Urothelium cell line (cell line): ENCODE data around the gene OCLN.
"Not testable (repeated sequence)": the region's sequence is repeated elsewhere in the genome, so short reads cannot be mapped to it uniquely, and the experiment has no call there.

Source experiments
- DNase-seq: peaks from one replicate; pipeline ENCODE4 v3.0.0; 2011; ENCODE audit warnings: low spot score, mixed read lengths
- FAIRE-seq: peaks from 2 replicates; lab custom pipeline; 2011; peaks lifted over from hg19 to GRCh38; lab: Jason Lieb, UNC

The OCLN gene

DNA sequence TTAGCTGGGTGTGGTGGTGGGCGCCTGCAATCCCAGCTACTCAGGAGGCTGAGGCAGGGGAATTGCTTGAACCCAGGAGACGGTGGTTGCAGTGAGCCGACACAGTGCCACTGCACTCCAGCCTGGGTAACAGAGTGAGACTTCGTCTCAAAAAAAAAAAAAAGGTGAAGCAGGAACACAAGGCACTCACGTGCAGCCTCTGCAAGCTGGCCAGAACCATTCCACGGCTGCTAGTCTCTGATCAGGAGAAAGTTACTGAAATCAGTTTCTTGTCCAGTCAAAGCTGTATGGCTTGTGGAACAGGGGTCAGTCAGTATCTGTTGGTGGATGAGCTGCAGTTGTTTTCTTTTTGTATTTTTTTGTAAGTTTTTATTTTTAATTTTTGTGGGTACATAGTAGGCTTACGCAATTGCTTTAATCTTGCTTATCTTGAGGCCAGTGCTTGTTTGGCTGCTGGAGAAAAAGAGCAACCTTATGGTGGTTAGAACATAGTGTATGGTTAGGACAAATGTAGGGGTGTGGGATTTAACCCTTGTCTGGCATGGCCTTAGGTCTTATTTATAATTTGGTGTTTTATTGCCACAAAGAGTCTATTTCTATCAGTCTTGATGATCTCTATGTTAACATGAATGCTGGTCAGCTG, 34.7 kb downstream of the OCLN start:
- no peak for FAIRE-seq
- no peak for DNase-seq

DNA sequence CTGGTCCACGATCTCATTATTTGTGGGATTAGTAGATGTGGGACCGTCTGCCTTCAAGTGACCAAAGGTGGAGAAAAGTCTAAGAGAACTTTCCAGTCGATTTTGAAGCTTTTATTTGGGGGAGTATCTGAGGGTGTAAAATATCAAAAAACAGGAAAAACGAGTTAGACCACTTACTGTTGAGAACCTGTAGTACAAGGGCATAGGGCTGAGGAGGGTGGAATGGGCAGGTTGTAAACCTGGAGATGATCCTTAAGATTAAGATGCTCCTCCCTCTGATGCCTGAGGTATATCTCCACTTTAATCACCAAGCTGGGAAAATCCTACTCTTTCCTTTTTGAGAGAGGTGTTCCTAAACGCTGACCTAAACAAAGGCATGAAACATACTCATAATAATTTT, 35.4 kb downstream of the OCLN start:
- FAIRE-seq (no peak), DNase-seq (no peak)

- FAIRE-seq (no peak), DNase-seq (no peak)
Measured at GRCh38 chr5:69528609-69529008, 36.0 kb downstream of the OCLN start.

DNA sequence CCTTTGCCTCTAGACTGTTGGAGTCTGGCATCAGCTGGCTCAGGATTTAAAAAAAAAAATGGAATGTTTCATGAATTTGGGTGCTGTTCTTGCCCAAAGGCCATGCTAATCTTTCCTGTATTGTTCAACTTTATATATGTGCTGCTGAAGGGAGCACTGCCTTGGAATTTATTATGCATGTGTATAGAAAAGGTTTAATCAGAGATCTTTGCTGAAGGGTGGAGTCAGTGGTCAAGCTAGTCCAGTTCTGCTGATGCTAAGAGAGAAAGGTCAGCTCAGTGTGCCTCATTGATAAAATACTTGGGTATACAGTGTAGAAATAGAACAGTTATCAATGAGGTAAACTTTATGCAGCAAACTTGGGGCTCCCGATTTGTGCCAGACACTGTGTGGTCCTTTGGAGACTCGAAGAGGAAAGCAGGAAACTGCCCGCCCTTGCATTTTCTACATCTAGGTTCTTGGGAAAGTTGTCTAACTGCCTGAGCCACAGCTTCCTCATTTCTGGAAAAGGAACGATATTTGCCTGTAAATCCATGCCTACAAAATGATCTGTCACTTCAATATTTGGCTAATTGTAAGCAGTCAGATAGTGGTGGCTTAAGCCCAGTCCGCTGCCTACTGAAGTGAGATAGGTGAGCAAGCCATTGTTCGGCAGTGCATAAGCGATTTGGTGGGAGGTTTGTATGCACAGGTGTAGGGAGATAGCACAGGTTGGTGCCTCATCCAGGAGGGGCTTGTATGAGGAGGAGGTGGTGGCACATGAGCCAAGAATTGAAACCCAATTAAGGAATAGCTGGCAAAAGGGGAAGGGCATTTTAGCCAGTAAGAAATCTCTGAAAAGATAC, 38.2 kb downstream of the OCLN start:
- FAIRE-seq (no peak), DNase-seq (no peak)

DNA sequence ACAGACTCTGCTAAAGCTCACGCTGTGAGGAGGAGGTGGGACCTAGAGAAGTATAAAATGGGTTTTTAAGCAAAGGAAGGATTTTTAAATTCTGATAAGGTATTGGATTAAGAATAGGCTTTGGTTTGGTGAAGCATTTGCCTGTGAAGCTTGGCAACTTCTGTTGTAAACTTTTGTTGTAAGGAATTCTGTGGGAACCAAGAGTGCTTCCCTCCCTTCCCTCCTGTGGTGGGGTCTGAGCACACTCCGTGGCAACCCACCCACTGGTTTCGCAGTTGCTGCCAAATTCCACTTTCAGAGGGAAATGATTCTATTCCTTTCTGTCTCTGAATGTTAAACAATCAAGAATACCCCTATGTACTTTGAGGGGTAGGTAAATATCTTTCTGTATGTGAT, 38.8 kb downstream of the OCLN start:
- no peak for DNase-seq
- FAIRE-seq: no peak

- DNase-seq, FAIRE-seq: not testable (repeated sequence)
Measured at GRCh38 chr5:69537911-69538310, 45.3 kb downstream of the OCLN start.

DNA sequence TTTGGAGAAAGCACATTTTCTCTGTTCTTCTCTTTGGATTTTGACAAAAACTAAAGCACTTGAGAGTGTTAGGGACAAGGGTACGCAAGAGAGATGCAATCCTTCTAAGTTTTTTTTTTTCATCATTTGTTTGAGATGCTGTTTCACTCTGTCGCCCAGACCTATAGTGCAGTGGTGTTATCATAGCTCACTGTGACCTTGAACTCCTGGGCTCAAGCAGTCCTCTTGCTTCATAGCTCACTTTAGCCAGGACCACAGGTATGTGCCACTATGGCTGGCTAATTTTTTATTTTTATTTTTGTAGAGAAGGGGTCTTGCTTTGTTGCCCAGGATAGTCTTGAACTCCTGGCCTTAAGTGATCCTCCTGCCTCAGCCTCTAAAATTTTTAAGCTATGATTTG, 46.1 kb downstream of the OCLN start:
- not testable (repeated sequence) for DNase-seq, FAIRE-seq

GRCh38 chr5:69541347-69541746, 48.8 kb downstream of the OCLN start:
- not testable (repeated sequence) for FAIRE-seq, DNase-seq

- FAIRE-seq, DNase-seq: not testable (repeated sequence)
Measured at GRCh38 chr5:69542838-69543618, 50.4 kb downstream of the OCLN start.

DNA sequence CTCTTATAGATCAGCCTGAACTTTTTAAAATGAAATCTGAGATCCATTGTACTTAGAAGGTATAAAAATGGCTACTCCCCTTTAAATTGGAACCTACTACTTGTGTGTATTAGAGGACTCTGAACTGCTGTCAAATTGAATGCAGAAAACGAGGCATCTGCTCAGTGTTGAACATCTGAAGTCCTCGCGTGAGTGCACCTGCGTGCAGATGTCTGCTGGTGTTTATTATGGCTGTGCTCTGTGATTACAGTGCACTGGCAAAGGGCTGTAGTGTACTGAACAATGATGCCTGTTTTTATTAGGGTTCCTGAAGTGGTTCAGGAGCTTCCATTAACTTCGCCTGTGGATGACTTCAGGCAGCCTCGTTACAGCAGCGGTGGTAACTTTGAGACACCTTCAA, 52.0 kb downstream of the OCLN start:
- FAIRE-seq, DNase-seq: not testable (repeated sequence)

- DNase-seq, FAIRE-seq: not testable (repeated sequence)
Measured at GRCh38 chr5:69559908-69560330, 67.3 kb downstream of the OCLN start, which contains the start of gene GTF2H2C. Gene GTF2H2C, plus strand, starts transcription at chr5:69560191. Its CDS starts 4,942 bp downstream, at chr5:69565133.

DNA sequence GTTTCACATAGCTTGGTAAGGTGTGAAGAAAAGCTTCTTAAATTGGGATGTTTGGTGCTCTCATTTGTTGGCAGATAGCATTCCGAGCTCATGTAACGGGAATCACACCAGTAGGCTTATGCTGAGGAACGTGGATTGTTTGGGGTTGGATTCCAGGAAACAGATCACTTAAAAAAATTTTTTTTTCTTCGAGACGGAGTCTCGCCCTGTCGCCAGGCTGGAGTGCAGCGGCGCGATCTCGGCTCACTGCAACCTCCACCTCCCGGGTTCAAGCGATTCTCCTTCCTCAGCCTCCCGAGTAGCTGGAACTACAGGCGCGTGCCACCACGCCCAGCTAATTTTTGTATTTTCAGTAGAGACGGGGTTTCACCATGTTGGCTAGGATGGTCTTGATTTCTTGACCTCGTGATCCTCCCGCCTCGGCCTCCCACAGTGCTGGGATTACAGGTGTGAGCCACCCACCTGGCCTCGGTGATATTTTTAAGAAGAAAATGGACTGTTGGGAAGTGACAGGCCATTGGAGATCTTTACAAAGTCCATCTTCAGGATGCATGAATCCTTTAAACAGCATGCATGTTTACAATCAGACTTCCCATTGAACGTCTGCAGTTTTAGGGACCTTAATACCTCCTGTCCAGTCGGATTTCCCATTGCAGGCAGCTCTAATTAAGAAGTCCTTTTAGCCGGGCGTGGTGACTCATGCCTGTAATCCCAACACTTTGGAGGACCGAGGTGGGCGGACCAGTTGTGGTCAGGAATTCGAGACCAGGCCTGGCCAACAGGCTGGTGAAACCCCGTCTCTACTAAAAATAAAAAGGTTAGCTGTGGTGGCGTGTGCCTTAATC, 68.2 kb downstream of the OCLN start:
- FAIRE-seq, DNase-seq: not testable (repeated sequence)

- FAIRE-seq, DNase-seq: not testable (repeated sequence)
Measured at GRCh38 chr5:69566172-69566571, 73.6 kb downstream of the OCLN start.

GRCh38 chr5:69568072-69568471, 75.5 kb downstream of the OCLN start:
- not testable (repeated sequence) for FAIRE-seq, DNase-seq

GRCh38 chr5:69583356-69583755, 90.8 kb downstream of the OCLN start:
- FAIRE-seq, DNase-seq: not testable (repeated sequence)

- not testable (repeated sequence) for FAIRE-seq, DNase-seq
Measured at GRCh38 chr5:69596114-69596840, 103.7 kb downstream of the OCLN start.

DNA sequence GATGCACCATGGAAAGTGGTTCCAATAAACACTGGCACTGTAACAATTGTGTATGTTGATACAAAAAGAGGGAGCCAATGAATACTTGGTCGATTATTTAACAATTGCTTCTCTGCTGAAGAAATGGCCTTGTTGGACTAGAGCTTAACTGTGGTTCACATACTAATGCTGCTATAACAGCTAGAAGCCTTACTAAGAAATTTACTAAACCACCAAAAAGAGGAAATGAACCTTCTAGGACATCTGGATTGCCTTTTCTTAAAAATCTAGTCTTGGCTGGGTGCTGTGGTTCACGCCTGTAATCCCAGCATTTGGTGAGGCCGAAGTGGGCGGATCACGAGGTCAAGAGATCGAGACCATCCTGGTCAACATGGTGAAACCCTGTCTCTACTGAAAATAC, 109.4 kb downstream of the OCLN start:
- not testable (repeated sequence) for FAIRE-seq, DNase-seq

DNA sequence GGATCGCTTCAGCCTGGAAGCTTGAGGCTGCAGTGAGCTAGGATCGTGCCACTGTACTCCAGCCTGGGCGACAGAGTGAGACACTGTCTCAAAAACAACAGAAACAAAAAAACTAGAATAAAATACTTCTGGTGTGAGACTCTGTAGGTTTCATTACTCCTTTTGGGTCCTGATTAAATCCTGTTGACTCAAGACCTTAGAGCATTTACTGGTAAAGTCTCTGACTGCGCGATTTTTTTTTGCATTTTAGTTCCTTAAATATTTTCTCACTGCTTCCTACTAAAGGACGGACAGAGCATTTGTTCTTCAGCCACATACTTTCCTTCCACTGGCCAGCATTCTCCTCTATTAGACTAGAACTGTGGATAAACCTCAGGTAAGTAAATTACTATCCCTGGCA, 114.2 kb downstream of the OCLN start:
- not testable (repeated sequence) for DNase-seq, FAIRE-seq
